K562 (cell line): Measurements from ENCODE around the gene MELK. TPM values are rescaled to one million over a fixed set of nuclear protein-coding genes. Genes with fewer than 3 reads are reported as not detected.

Experiments
- BACH1 ChIP-seq: fragments of 200-800 bp; sonication (Bioruptor generic); IDR thresholded peaks from 2 replicates; pipeline ENCODE4 v1.6.1; 2016; ENCODE audit warnings: missing genetic modification characterization, missing compliant biosample characterization
- CXXC5 ChIP-seq: fragments of 250-450 bp; sonication (Bioruptor Pico); IDR thresholded peaks from 2 replicates; pipeline ENCODE4 v1.8.0; 2022; ENCODE audit warnings: inconsistent platforms, mild to moderate bottlenecking, moderate library complexity
- EHMT2 ChIP-seq: fragments of 450-650 bp; IDR thresholded peaks from 2 replicates; pipeline ENCODE4 v1.6.1; 2018; ENCODE audit warnings: antibody characterized with exemption
- GATA2 ChIP-seq: sonication (generic); formaldehyde crosslinking; IDR thresholded peaks from 2 replicates; pipeline ENCODE4 v1.4.0; 2020; ENCODE audit warnings: mild to moderate bottlenecking, missing genetic modification reagents
- HNRNPUL1 ChIP-seq: fragments of 200-400 bp; formaldehyde crosslinking; IDR thresholded peaks from 2 replicates; pipeline ENCODE4 v1.6.1; 2017; ENCODE audit warnings: low read length
- KAT2B ChIP-seq: IDR thresholded peaks from one replicate; pipeline ENCODE4 v1.6.1; 2012; ENCODE audit warnings: low read depth, mild to moderate bottlenecking, control low read depth, inconsistent platforms, low read length, moderate library complexity
- NCOA6 ChIP-seq: fragments of 450-650 bp; IDR thresholded peaks from 2 replicates; pipeline ENCODE4 v1.6.1; 2017; ENCODE audit warnings: mild to moderate bottlenecking
- PHF21A ChIP-seq: fragments of 450-650 bp; IDR thresholded peaks from 2 replicates; pipeline ENCODE4 v1.6.1; 2017; ENCODE audit warnings: low read depth, borderline replicate concordance
- POLR2G ChIP-seq: fragments of 200-400 bp; formaldehyde crosslinking; IDR thresholded peaks from 2 replicates; pipeline ENCODE4 v1.6.1; 2017; ENCODE audit warnings: low read depth, mild to moderate bottlenecking, antibody characterized with exemption, low read length, moderate library complexity
- RFX7 ChIP-seq: fragments of 250-450 bp; sonication (Bioruptor Pico); IDR thresholded peaks from 2 replicates; pipeline ENCODE4 v1.5.1; 2021; ENCODE audit warnings: mild to moderate bottlenecking
- TEAD4 ChIP-seq, 2 experiments: sonication (generic) in 1 of 2; formaldehyde crosslinking in 1 of 2; IDR thresholded peaks; 2 replicates each; pipeline versions ENCODE4 v1.6.1 to v1.8.0; 2012 to 2022; ENCODE audit warnings: borderline replicate concordance in 1 of 2, inconsistent platforms in 1 of 2, low read length in 1 of 2, mild to moderate bottlenecking in 1 of 2, missing genetic modification reagents in 1 of 2
- ZNF384 ChIP-seq: IDR thresholded peaks from 2 replicates; pipeline ENCODE4 v1.6.1; 2012; ENCODE audit warnings: low read depth, low read length, improper control_type of control experiment
- ZNF444 ChIP-seq: fragments of 250-450 bp; sonication (Bioruptor Pico); IDR thresholded peaks from 2 replicates; pipeline ENCODE4 v1.4.0; 2020; ENCODE audit warnings: mild to moderate bottlenecking, moderate library complexity
- ZNF589 ChIP-seq: fragments of 200-800 bp; sonication (Bioruptor generic); IDR thresholded peaks from 2 replicates; pipeline ENCODE4 v1.6.1; 2016; ENCODE audit warnings: low read depth, missing genetic modification characterization, missing compliant biosample characterization
- ZNF592 ChIP-seq: fragments of 450-650 bp; IDR thresholded peaks from 2 replicates; pipeline ENCODE4 v1.6.1; 2017; ENCODE audit warnings: antibody characterized with exemption, mild to moderate bottlenecking
- polyA plus RNA-seq, 8 experiments: library from polyadenylated mRNA; depleted of rRNA in 4 of 8; stranded (reverse) in 5 of 8; unstranded in 3 of 8; fragments of >200 nt; fragmentation: Nextera tagmentation in 2 of 8; fragmentation: Illumina TruSeq in 1 of 8; extraction: Ambion mirVana in 2 of 8; extraction: Trizol in 1 of 8; gene quantifications; 2 replicates each; pipeline versions ENCODE4 v1.2.1 to v1.2.3, GENCODE V29; 2011 to 2014; ENCODE audit warnings: inconsistent platforms in 1 of 8, missing spikeins in 1 of 8
- total RNA-seq, 7 experiments: library from RNA; depleted of rRNA in 6 of 7; stranded (reverse); fragments of >200 nt in 6 of 7; fragmentation: Illumina TruSeq in 2 of 7; extraction: Trizol in 2 of 7; gene quantifications; 2 replicates each; pipeline versions ENCODE4 v1.2.1 to v1.2.3, GENCODE V29; 2011 to 2021; ENCODE audit warnings: low replicate concordance in 1 of 7
- TF ChIP-seq, protein P1 (sequence below): sonication (generic); formaldehyde crosslinking; IDR thresholded peaks from 2 replicates; pipeline ENCODE4 v1.5.0; 2020; ENCODE audit warnings: missing genetic modification reagents
- TF ChIP-seq, protein P2 (sequence below): fragments of 200-800 bp; sonication (Bioruptor generic); IDR thresholded peaks from 2 replicates; pipeline ENCODE4 v1.6.1; 2017; ENCODE audit warnings: missing genetic modification characterization, missing compliant biosample characterization
- TF ChIP-seq, protein P3 (sequence below): sonication (generic); formaldehyde crosslinking; IDR thresholded peaks from 2 replicates; pipeline ENCODE4 v1.8.1; 2023; ENCODE audit warnings: missing genetic modification reagents, mild to moderate bottlenecking, borderline replicate concordance

The MELK gene
- total and polyA plus RNA-seq, 9 of the 15 experiments (the other 6 are each of a cell fraction or from before 2014, with no cell fraction given) = 33.3 to 57.3 (median 43.8) TPM

- TF ChIP-seq, protein P1, sequence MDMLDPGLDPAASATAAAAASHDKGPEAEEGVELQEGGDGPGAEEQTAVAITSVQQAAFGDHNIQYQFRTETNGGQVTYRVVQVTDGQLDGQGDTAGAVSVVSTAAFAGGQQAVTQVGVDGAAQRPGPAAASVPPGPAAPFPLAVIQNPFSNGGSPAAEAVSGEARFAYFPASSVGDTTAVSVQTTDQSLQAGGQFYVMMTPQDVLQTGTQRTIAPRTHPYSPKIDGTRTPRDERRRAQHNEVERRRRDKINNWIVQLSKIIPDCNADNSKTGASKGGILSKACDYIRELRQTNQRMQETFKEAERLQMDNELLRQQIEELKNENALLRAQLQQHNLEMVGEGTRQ (CRISPR knock-in tag) = no peak
- TF ChIP-seq KAT2B (no peak), GATA2 (no peak), RFX7 (CRISPR knock-in tag) (no peak), POLR2G (no peak), CXXC5 (CRISPR knock-in tag) (no peak), PHF21A (no peak), HNRNPUL1 (no peak), ZNF384 (0 out of 2 replicates have a peak, but pooled peaks have one; percentile 45), ZNF592 (0 out of 2 replicates have a peak, but pooled peaks have one; percentile 24), ZNF444 (CRISPR knock-in tag) (no peak), ZNF589 (CRISPR knock-in tag) (no peak), BACH1 (tag) (no peak), EHMT2 (no peak), TEAD4 (IDR thresholded peaks at IDR 0.05; ENCODE audit: low read length) (no peak), TEAD4 (CRISPR knock-in tag; IDR thresholded peaks at IDR 0.05; ENCODE audit: borderline replicate concordance) (no peak), NCOA6 (no peak)
- TF ChIP-seq, protein P2, sequence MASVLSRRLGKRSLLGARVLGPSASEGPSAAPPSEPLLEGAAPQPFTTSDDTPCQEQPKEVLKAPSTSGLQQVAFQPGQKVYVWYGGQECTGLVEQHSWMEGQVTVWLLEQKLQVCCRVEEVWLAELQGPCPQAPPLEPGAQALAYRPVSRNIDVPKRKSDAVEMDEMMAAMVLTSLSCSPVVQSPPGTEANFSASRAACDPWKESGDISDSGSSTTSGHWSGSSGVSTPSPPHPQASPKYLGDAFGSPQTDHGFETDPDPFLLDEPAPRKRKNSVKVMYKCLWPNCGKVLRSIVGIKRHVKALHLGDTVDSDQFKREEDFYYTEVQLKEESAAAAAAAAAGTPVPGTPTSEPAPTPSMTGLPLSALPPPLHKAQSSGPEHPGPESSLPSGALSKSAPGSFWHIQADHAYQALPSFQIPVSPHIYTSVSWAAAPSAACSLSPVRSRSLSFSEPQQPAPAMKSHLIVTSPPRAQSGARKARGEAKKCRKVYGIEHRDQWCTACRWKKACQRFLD (CRISPR knock-in tag) = no peak
- TF ChIP-seq, protein P3, sequence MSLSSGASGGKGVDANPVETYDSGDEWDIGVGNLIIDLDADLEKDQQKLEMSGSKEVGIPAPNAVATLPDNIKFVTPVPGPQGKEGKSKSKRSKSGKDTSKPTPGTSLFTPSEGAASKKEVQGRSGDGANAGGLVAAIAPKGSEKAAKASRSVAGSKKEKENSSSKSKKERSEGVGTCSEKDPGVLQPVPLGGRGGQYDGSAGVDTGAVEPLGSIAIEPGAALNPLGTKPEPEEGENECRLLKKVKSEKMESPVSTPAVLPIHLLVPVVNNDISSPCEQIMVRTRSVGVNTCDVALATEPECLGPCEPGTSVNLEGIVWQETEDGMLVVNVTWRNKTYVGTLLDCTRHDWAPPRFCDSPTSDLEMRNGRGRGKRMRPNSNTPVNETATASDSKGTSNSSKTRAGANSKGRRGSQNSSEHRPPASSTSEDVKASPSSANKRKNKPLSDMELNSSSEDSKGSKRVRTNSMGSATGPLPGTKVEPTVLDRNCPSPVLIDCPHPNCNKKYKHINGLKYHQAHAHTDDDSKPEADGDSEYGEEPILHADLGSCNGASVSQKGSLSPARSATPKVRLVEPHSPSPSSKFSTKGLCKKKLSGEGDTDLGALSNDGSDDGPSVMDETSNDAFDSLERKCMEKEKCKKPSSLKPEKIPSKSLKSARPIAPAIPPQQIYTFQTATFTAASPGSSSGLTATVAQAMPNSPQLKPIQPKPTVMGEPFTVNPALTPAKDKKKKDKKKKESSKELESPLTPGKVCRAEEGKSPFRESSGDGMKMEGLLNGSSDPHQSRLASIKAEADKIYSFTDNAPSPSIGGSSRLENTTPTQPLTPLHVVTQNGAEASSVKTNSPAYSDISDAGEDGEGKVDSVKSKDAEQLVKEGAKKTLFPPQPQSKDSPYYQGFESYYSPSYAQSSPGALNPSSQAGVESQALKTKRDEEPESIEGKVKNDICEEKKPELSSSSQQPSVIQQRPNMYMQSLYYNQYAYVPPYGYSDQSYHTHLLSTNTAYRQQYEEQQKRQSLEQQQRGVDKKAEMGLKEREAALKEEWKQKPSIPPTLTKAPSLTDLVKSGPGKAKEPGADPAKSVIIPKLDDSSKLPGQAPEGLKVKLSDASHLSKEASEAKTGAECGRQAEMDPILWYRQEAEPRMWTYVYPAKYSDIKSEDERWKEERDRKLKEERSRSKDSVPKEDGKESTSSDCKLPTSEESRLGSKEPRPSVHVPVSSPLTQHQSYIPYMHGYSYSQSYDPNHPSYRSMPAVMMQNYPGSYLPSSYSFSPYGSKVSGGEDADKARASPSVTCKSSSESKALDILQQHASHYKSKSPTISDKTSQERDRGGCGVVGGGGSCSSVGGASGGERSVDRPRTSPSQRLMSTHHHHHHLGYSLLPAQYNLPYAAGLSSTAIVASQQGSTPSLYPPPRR = no peak
These were observed 2.8 kb downstream of the MELK start (continued) for GRCh38 chr9:36575411-36575882.
